ENCODE results near the gene ZFAND3. TPM values are rescaled to one million over a fixed set of nuclear protein-coding genes. Genes with fewer than 3 reads are reported as not detected.

The ZFAND3 gene
- total and polyA plus RNA-seq, 2 of the 4 experiments (the other 2 are of a cell fraction), result 10.9 to 26.7 TPM

GRCh38 chr6:38169221-38169976 is 349.9 kb downstream of the ZFAND3 start:
- H2BK5ac ChIP-seq (ENCODE audit: low read depth, low read length, poor library complexity, severe bottlenecking), result no peak overlapping the region
- no TSS peak for BruUV-seq (replicated peaks)
- no peak overlapping the region for H3K4me3 ChIP-seq (ENCODE audit: insufficient read depth, low read depth, low read length)
- no peak overlapping the region for H3K9ac ChIP-seq (ENCODE audit: low read depth, low read length)
- H3K9me1 ChIP-seq (ENCODE audit: insufficient read depth, low read length), result peaks cover 3% of the 10 kb centered on the region; the same call in 1 of the 2 replicates
- no peak overlapping the region for H3K18ac ChIP-seq (ENCODE audit: low read depth, low read length)
- ChIA-PET CTCF (no interaction called here), POLR2A (ENCODE audit: unreplicated experiment) (no interaction called here)
- intact Hi-C loops (cut with micrococcal nuclease) (no loop called here), in situ Hi-C loops (cut with MboI; ENCODE audit: low sequenced_read_pairs) (no loop called here), dilution Hi-C loops (cut with HindIII; ENCODE audit: low sequenced_read_pairs, unreplicated experiment) (no loop called here)
- H3K4ac ChIP-seq (ENCODE audit: low read depth, low read length), result no peak overlapping the region
- no peak overlapping the region for H3K23ac ChIP-seq (ENCODE audit: low read depth, low read length)
- H4K5ac ChIP-seq (ENCODE audit: low read depth, low read length), result no peak overlapping the region
- no peak overlapping the region for H3K56ac ChIP-seq (ENCODE audit: extremely low read depth, insufficient read depth, low read length)
- no peak overlapping the region for H2BK120ac ChIP-seq (ENCODE audit: low read depth, low read length)
- H3K4me1 ChIP-seq (ENCODE audit: control insufficient read depth, insufficient read depth, low read length), result no peaks in the 10 kb centered on the region
- no peak overlapping the region for H3K4me2 ChIP-seq (ENCODE audit: low read depth, low read length)
- H4K20me1 ChIP-seq (ENCODE audit: insufficient read depth, low read length), result no peaks in the 10 kb centered on the region; the same call in 1 of the 2 replicates
- no peak overlapping the region for H2BK20ac ChIP-seq (ENCODE audit: low read depth, low read length)
- DNase-seq (no peak), ATAC-seq (ENCODE audit: low read depth) (no peak)
- no peak overlapping the region for H3K14ac ChIP-seq (replicated peaks; ENCODE audit: low read depth, low read length)
- WGBS, 2 experiments (ENCODE audit: extremely low coverage in 2 of 2, insufficient read length in 1 of 2), result 90% methylated on average over 2 of the region's 20 CpGs; no CpG with 5 or more reads in 1 of the 2 experiments
- H3K27me3 ChIP-seq (ENCODE audit: control insufficient read depth, insufficient read depth, low read length), result no peaks in the 10 kb centered on the region
- no peaks in the 10 kb centered on the region for H3K9me3 ChIP-seq (ENCODE audit: control insufficient read depth, insufficient read depth, low read length)
- H2AFZ ChIP-seq (replicated peaks; ENCODE audit: low read length, poor library complexity), result no peak overlapping the region
- TF ChIP-seq BHLHE40 (IDR thresholded peaks at IDR 0.05; ENCODE audit: low read depth, low read length), result no peak
- TF ChIP-seq CEBPB (IDR thresholded peaks at IDR 0.05; ENCODE audit: low read depth, low read length), result no peak
- TF ChIP-seq RAD21 (IDR thresholded peaks at IDR 0.05; ENCODE audit: low read length), result no peak
- no peak for TF ChIP-seq NFE2L2 (IDR thresholded peaks at IDR 0.05; ENCODE audit: low read depth, low read length)
- TF ChIP-seq POLR2A (IDR thresholded peaks at IDR 0.05; ENCODE audit: low read depth, low read length), result no peak
- no peak for TF ChIP-seq FOS (IDR thresholded peaks at IDR 0.05; ENCODE audit: low read depth, low read length)
- no peak for TF ChIP-seq MXI1 (IDR thresholded peaks at IDR 0.05; ENCODE audit: borderline replicate concordance, low read depth, low read length)
- TF ChIP-seq MAFK (IDR thresholded peaks at IDR 0.05; ENCODE audit: low read depth, low read length), result no peak
- TF ChIP-seq RCOR1 (IDR thresholded peaks at IDR 0.05; ENCODE audit: insufficient replicate concordance, low read length), result no peak
- no peak for TF ChIP-seq MAZ (IDR thresholded peaks at IDR 0.05; ENCODE audit: borderline replicate concordance, low read depth, low read length)
- TF ChIP-seq, protein P1, sequence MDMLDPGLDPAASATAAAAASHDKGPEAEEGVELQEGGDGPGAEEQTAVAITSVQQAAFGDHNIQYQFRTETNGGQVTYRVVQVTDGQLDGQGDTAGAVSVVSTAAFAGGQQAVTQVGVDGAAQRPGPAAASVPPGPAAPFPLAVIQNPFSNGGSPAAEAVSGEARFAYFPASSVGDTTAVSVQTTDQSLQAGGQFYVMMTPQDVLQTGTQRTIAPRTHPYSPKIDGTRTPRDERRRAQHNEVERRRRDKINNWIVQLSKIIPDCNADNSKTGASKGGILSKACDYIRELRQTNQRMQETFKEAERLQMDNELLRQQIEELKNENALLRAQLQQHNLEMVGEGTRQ (IDR thresholded peaks at IDR 0.05; ENCODE audit: low read depth, low read length), result no peak
- no peak for TF ChIP-seq CHD1 (IDR thresholded peaks at IDR 0.05; ENCODE audit: low read depth, low read length)
- TF ChIP-seq, protein P2, sequence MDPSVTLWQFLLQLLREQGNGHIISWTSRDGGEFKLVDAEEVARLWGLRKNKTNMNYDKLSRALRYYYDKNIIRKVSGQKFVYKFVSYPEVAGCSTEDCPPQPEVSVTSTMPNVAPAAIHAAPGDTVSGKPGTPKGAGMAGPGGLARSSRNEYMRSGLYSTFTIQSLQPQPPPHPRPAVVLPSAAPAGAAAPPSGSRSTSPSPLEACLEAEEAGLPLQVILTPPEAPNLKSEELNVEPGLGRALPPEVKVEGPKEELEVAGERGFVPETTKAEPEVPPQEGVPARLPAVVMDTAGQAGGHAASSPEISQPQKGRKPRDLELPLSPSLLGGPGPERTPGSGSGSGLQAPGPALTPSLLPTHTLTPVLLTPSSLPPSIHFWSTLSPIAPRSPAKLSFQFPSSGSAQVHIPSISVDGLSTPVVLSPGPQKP (IDR thresholded peaks at IDR 0.05; ENCODE audit: borderline replicate concordance, low read depth, low read length), result no peak
- no peak for TF ChIP-seq RFX5 (IDR thresholded peaks at IDR 0.05; ENCODE audit: low read depth, low read length)
- TF ChIP-seq SMC3 (IDR thresholded peaks at IDR 0.05; ENCODE audit: low read depth, low read length), result no peak
- TF ChIP-seq, protein P3, sequence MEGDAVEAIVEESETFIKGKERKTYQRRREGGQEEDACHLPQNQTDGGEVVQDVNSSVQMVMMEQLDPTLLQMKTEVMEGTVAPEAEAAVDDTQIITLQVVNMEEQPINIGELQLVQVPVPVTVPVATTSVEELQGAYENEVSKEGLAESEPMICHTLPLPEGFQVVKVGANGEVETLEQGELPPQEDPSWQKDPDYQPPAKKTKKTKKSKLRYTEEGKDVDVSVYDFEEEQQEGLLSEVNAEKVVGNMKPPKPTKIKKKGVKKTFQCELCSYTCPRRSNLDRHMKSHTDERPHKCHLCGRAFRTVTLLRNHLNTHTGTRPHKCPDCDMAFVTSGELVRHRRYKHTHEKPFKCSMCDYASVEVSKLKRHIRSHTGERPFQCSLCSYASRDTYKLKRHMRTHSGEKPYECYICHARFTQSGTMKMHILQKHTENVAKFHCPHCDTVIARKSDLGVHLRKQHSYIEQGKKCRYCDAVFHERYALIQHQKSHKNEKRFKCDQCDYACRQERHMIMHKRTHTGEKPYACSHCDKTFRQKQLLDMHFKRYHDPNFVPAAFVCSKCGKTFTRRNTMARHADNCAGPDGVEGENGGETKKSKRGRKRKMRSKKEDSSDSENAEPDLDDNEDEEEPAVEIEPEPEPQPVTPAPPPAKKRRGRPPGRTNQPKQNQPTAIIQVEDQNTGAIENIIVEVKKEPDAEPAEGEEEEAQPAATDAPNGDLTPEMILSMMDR (conservative IDR thresholded peaks at IDR 0.05; ENCODE audit: low read depth, low read length), result no peak
- no peak overlapping the region for H4K91ac ChIP-seq (ENCODE audit: insufficient read depth, low read depth, low read length)
- H3K36me3 ChIP-seq (ENCODE audit: control insufficient read depth, insufficient read depth, low read length), result no peaks in the 10 kb centered on the region
- no peaks in the 10 kb centered on the region for H3K79me1 ChIP-seq (ENCODE audit: low read depth in 1 of 2, low read length in 2 of 2)
- no peak overlapping the region for H4K8ac ChIP-seq (ENCODE audit: low read depth in 2 of 2, low read length in 2 of 2)
- H3K27ac ChIP-seq (ENCODE audit: insufficient read depth, low read length), result no peak overlapping the region
- H2BK15ac ChIP-seq (ENCODE audit: low read depth, low read length), result no peak overlapping the region
- no peak overlapping the region for H2AK5ac ChIP-seq (ENCODE audit: low read depth, low read length)
- H2AK9ac ChIP-seq (replicated peaks; ENCODE audit: low read depth, low read length, poor library complexity), result no peak overlapping the region

Data from IMR-90 (cell line).